ENCODE data around the gene RERE.

The RERE gene

GRCh38 chr1:8858888-8859706 lies 41.7 kb upstream of the RERE start:
- Histone ChIP-seq H3K27ac (ENCODE audit: low read depth, low read length) (peak overlapping the region; percentile 63), H3K4me3 (ENCODE audit: low read depth in 1 of 5, low read length in 5 of 5) (no peak overlapping the region), H3K9me3 (ENCODE audit: control insufficient read depth in 5 of 5, low read length in 5 of 5) (no peaks in the 10 kb centered on the region), H3K9ac (ENCODE audit: low read length in 5 of 5) (peak overlapping the region in 2 of 5 donors; percentile 10 to 26), H3K4me1 (ENCODE audit: control insufficient read depth in 5 of 5, insufficient read depth in 5 of 5, low read length in 5 of 5) (peaks cover 3 to 44% (median 37%) of the 10 kb centered on the region in 5 donors), H3K27me3 (ENCODE audit: control insufficient read depth in 5 of 5, insufficient read depth in 4 of 5, low read length in 5 of 5) (no peaks in the 10 kb centered on the region), H3K36me3 (ENCODE audit: control insufficient read depth in 5 of 5, insufficient read depth in 5 of 5, low read length in 5 of 5) (peaks cover 3 to 64% (median 49%) of the 10 kb centered on the region in 5 donors)

GRCh38 chr1:8858112-8858668 lies 40.8 kb upstream of the RERE start:
- Histone ChIP-seq H3K9ac (ENCODE audit: low read length in 5 of 5) (peak overlapping the region in 1 of 5 donors; percentile 17), H3K4me3 (ENCODE audit: low read depth in 1 of 5, low read length in 5 of 5) (no peak overlapping the region), H3K27me3 (ENCODE audit: control insufficient read depth in 5 of 5, insufficient read depth in 4 of 5, low read length in 5 of 5) (no peaks in the 10 kb centered on the region), H3K9me3 (ENCODE audit: control insufficient read depth in 5 of 5, low read length in 5 of 5) (no peaks in the 10 kb centered on the region), H3K4me1 (ENCODE audit: control insufficient read depth in 5 of 5, insufficient read depth in 5 of 5, low read length in 5 of 5) (peaks cover 3 to 44% (median 37%) of the 10 kb centered on the region in 5 donors), H3K27ac (ENCODE audit: low read depth, low read length) (no peak overlapping the region), H3K36me3 (ENCODE audit: control insufficient read depth in 5 of 5, insufficient read depth in 5 of 5, low read length in 5 of 5) (peaks cover 3 to 55% (median 40%) of the 10 kb centered on the region in 5 donors)

GRCh38 chr1:8856689-8857412 lies 39.4 kb upstream of the RERE start:
- H3K27ac ChIP-seq (ENCODE audit: low read depth, low read length) = peak overlapping the region; percentile 16
- H3K4me1 ChIP-seq (ENCODE audit: control insufficient read depth in 5 of 5, insufficient read depth in 5 of 5, low read length in 5 of 5) = peaks cover 3 to 44% (median 37%) of the 10 kb centered on the region in 5 donors
- H3K36me3 ChIP-seq (ENCODE audit: control insufficient read depth in 5 of 5, insufficient read depth in 5 of 5, low read length in 5 of 5) = peaks cover 3 to 42% (median 27%) of the 10 kb centered on the region in 5 donors
- no peaks in the 10 kb centered on the region for H3K27me3 ChIP-seq (ENCODE audit: control insufficient read depth in 5 of 5, insufficient read depth in 4 of 5, low read length in 5 of 5)
- no peak overlapping the region for H3K4me3 ChIP-seq (ENCODE audit: low read depth in 1 of 5, low read length in 5 of 5)
- no peaks in the 10 kb centered on the region for H3K9me3 ChIP-seq (ENCODE audit: control insufficient read depth in 5 of 5, low read length in 5 of 5)
- H3K9ac ChIP-seq (ENCODE audit: low read length in 5 of 5) = peak overlapping the region in 1 of 5 donors; percentile 21

- no peaks in the 10 kb centered on the region for H3K9me3 ChIP-seq (ENCODE audit: control insufficient read depth in 5 of 5, low read length in 5 of 5)
- peaks cover 0 to 21% (median 7%) of the 10 kb centered on the region in 5 donors for H3K36me3 ChIP-seq (ENCODE audit: control insufficient read depth in 5 of 5, insufficient read depth in 5 of 5, low read length in 5 of 5)
- H3K4me1 ChIP-seq (ENCODE audit: control insufficient read depth in 5 of 5, insufficient read depth in 5 of 5, low read length in 5 of 5) = peaks cover 3 to 38% (median 31%) of the 10 kb centered on the region in 5 donors
- no peaks in the 10 kb centered on the region for H3K27me3 ChIP-seq (ENCODE audit: control insufficient read depth in 5 of 5, insufficient read depth in 4 of 5, low read length in 5 of 5)
- H3K27ac ChIP-seq (ENCODE audit: low read depth, low read length) = no peak overlapping the region
- no peak overlapping the region for H3K9ac ChIP-seq (ENCODE audit: low read length in 5 of 5)
- no peak overlapping the region for H3K4me3 ChIP-seq (ENCODE audit: low read depth in 1 of 5, low read length in 5 of 5)
Observed at GRCh38 chr1:8854240-8854639, 36.8 kb upstream of the RERE start.

GRCh38 chr1:8851060-8851459 lies 33.6 kb upstream of the RERE start:
- no peak overlapping the region for H3K9ac ChIP-seq (ENCODE audit: low read length in 5 of 5)
- no peaks in the 10 kb centered on the region for H3K27me3 ChIP-seq (ENCODE audit: control insufficient read depth in 5 of 5, insufficient read depth in 4 of 5, low read length in 5 of 5)
- no peak overlapping the region for H3K4me3 ChIP-seq (ENCODE audit: low read depth in 1 of 5, low read length in 5 of 5)
- no peak overlapping the region for H3K27ac ChIP-seq (ENCODE audit: low read depth, low read length)
- no peaks in the 10 kb centered on the region for H3K9me3 ChIP-seq (ENCODE audit: control insufficient read depth in 5 of 5, low read length in 5 of 5)
- H3K36me3 ChIP-seq (ENCODE audit: control insufficient read depth in 5 of 5, insufficient read depth in 5 of 5, low read length in 5 of 5) = peaks cover 0 to 2% (median 0%) of the 10 kb centered on the region in 5 donors
- peaks cover 3 to 26% (median 22%) of the 10 kb centered on the region in 5 donors for H3K4me1 ChIP-seq (ENCODE audit: control insufficient read depth in 5 of 5, insufficient read depth in 5 of 5, low read length in 5 of 5)

GRCh38 chr1:8848663-8849386 lies 31.4 kb upstream of the RERE start:
- Histone ChIP-seq H3K9ac (ENCODE audit: low read length in 5 of 5) (no peak overlapping the region), H3K36me3 (ENCODE audit: control insufficient read depth in 5 of 5, insufficient read depth in 5 of 5, low read length in 5 of 5) (no peaks in the 10 kb centered on the region), H3K9me3 (ENCODE audit: control insufficient read depth in 5 of 5, low read length in 5 of 5) (no peaks in the 10 kb centered on the region), H3K27me3 (ENCODE audit: control insufficient read depth in 5 of 5, insufficient read depth in 4 of 5, low read length in 5 of 5) (no peaks in the 10 kb centered on the region), H3K4me1 (ENCODE audit: control insufficient read depth in 5 of 5, insufficient read depth in 5 of 5, low read length in 5 of 5) (peaks cover 3 to 25% (median 16%) of the 10 kb centered on the region in 5 donors), H3K27ac (ENCODE audit: low read depth, low read length) (peak overlapping the region; percentile 46), H3K4me3 (ENCODE audit: low read depth in 1 of 5, low read length in 5 of 5) (peak overlapping the region in 2 of 5 donors; percentile 22 to 43)

GRCh38 chr1:8847990-8848389 lies 30.6 kb upstream of the RERE start:
- Histone ChIP-seq H3K36me3 (ENCODE audit: control insufficient read depth in 5 of 5, insufficient read depth in 5 of 5, low read length in 5 of 5) (no peaks in the 10 kb centered on the region), H3K9ac (ENCODE audit: low read length in 5 of 5) (no peak overlapping the region), H3K27me3 (ENCODE audit: control insufficient read depth in 5 of 5, insufficient read depth in 4 of 5, low read length in 5 of 5) (no peaks in the 10 kb centered on the region), H3K4me1 (ENCODE audit: control insufficient read depth in 5 of 5, insufficient read depth in 5 of 5, low read length in 5 of 5) (peaks cover 3 to 25% (median 16%) of the 10 kb centered on the region in 5 donors), H3K9me3 (ENCODE audit: control insufficient read depth in 5 of 5, low read length in 5 of 5) (no peaks in the 10 kb centered on the region), H3K4me3 (ENCODE audit: low read depth in 1 of 5, low read length in 5 of 5) (no peak overlapping the region), H3K27ac (ENCODE audit: low read depth, low read length) (no peak overlapping the region)

GRCh38 chr1:8846263-8846662 lies 28.8 kb upstream of the RERE start:
- H3K4me3 ChIP-seq (ENCODE audit: low read depth in 1 of 5, low read length in 5 of 5) = no peak overlapping the region
- H3K27ac ChIP-seq (ENCODE audit: low read depth, low read length) = no peak overlapping the region
- no peak overlapping the region for H3K9ac ChIP-seq (ENCODE audit: low read length in 5 of 5)
- no peaks in the 10 kb centered on the region for H3K27me3 ChIP-seq (ENCODE audit: control insufficient read depth in 5 of 5, insufficient read depth in 4 of 5, low read length in 5 of 5)
- no peaks in the 10 kb centered on the region for H3K36me3 ChIP-seq (ENCODE audit: control insufficient read depth in 5 of 5, insufficient read depth in 5 of 5, low read length in 5 of 5)
- H3K9me3 ChIP-seq (ENCODE audit: control insufficient read depth in 5 of 5, low read length in 5 of 5) = no peaks in the 10 kb centered on the region
- H3K4me1 ChIP-seq (ENCODE audit: control insufficient read depth in 5 of 5, insufficient read depth in 5 of 5, low read length in 5 of 5) = peaks cover 3 to 25% (median 16%) of the 10 kb centered on the region in 5 donors

GRCh38 chr1:8845104-8846097 lies 28.0 kb upstream of the RERE start:
- no peak overlapping the region for H3K27ac ChIP-seq (ENCODE audit: low read depth, low read length)
- H3K4me3 ChIP-seq (ENCODE audit: low read depth in 1 of 5, low read length in 5 of 5) = no peak overlapping the region
- H3K36me3 ChIP-seq (ENCODE audit: control insufficient read depth in 5 of 5, insufficient read depth in 5 of 5, low read length in 5 of 5) = no peaks in the 10 kb centered on the region

More at GRCh38 chr1:8845104-8846097, 28.0 kb upstream of the RERE start:
- H3K9me3 ChIP-seq (ENCODE audit: control insufficient read depth in 5 of 5, low read length in 5 of 5) = no peaks in the 10 kb centered on the region
- peaks cover 3 to 25% (median 16%) of the 10 kb centered on the region in 5 donors for H3K4me1 ChIP-seq (ENCODE audit: control insufficient read depth in 5 of 5, insufficient read depth in 5 of 5, low read length in 5 of 5)
- peaks cover 0 to under 1% (median 0%) of the 10 kb centered on the region in 5 donors for H3K27me3 ChIP-seq (ENCODE audit: control insufficient read depth in 5 of 5, insufficient read depth in 4 of 5, low read length in 5 of 5)
- no peak overlapping the region for H3K9ac ChIP-seq (ENCODE audit: low read length in 5 of 5)
